GM12864 (cell line): ENCODE measurements around the gene HK3.

ENCODE experiments used
- DNase-seq: peaks from one replicate; pipeline ENCODE4 v3.0.0-alpha.2; 2011; ENCODE audit warnings: low read depth
- H3K4me3 ChIP-seq: 2 replicates; pipeline ENCODE4 v1.5.1; 2011; ENCODE audit warnings: mild to moderate bottlenecking, low read depth, low read length, control low read depth
- TF ChIP-seq, protein P1 (sequence below): IDR thresholded peaks from 2 replicates; pipeline ENCODE4 v1.5.1; 2011; ENCODE audit warnings: low read depth, mild to moderate bottlenecking, moderate library complexity, low read length, control low read depth, inconsistent platforms; ENCODE audit errors: missing control alignments

HK3 gene

DNA sequence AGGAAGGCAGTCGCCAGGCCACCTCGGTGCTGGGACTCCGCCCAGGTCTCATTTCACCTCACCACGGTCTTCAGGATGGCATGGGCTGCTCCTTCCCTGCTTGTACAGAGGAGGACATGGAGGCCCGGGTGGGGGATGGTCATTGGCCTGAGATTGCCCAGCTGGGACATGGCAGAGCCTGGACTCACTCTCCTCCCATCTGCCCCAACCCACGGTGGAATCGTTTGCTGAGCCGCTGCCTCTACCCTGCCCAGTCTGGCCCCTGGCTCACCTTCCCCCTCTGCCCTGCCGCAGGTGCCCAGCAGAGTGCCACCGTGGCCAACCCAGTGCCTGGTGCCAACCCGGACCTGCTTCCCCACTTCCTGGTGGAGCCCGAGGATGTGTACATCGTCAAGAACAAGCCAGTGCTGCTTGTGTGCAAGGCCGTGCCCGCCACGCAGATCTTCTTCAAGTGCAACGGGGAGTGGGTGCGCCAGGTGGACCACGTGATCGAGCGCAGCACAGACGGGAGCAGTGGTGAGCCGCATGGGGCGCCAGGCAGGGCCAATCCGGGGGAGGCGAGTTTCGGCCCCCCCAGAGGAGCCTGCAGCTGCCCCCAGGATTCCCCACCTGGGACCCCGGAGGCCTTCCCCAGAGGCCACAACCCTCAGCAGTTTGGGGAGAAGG lies 36.7 kb downstream of the HK3 start:
- H3K4me3 ChIP-seq: no peak overlapping the region
- TF ChIP-seq, protein P1, sequence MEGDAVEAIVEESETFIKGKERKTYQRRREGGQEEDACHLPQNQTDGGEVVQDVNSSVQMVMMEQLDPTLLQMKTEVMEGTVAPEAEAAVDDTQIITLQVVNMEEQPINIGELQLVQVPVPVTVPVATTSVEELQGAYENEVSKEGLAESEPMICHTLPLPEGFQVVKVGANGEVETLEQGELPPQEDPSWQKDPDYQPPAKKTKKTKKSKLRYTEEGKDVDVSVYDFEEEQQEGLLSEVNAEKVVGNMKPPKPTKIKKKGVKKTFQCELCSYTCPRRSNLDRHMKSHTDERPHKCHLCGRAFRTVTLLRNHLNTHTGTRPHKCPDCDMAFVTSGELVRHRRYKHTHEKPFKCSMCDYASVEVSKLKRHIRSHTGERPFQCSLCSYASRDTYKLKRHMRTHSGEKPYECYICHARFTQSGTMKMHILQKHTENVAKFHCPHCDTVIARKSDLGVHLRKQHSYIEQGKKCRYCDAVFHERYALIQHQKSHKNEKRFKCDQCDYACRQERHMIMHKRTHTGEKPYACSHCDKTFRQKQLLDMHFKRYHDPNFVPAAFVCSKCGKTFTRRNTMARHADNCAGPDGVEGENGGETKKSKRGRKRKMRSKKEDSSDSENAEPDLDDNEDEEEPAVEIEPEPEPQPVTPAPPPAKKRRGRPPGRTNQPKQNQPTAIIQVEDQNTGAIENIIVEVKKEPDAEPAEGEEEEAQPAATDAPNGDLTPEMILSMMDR: no peak
- DNase-seq: no peak

DNA sequence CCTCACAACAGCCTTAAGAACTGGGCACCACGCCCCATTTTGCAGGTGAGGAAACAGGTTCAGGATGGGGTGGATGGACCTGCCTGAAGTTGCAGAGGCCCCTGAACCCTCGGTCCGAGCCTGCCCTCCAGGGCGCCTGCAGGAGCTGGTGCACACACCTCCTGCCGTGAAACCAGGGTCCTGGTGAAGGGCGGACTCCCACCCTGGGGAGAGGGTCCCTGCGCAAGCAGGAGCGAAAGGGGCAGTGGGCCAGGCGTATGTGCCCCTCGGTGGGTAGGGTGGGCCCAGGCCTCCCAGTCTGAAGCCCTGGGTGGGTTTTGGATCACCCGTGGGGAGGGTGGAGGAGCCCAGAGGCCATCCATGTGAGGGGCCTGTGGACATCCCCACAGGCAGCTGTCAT lies 37.9 kb downstream of the HK3 start:
- DNase-seq: no peak
- H3K4me3 ChIP-seq: no peak overlapping the region
- TF ChIP-seq, protein P1: no peak

DNA sequence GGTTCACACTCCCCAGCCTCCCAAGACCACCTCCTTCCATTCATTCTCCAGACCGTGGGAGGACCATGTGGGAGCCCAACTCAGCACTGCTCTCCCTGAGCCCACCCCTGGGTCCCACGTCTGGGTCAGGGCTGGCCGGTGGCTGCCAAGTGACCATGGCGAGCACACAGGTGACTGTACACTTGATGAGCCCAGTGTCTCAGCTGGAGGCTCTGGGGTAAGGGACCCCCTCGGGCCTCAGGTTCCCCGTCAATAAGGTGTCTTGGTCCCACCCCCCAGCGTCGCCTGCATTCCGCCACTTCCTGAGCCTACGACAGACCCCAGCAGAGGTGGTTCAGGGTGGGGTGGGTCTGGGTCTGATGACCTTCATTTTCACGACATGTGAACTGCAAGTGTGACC lies 38.8 kb downstream of the HK3 start:
- no peak for DNase-seq
- no peak overlapping the region for H3K4me3 ChIP-seq
- TF ChIP-seq, protein P1: no peak

DNA sequence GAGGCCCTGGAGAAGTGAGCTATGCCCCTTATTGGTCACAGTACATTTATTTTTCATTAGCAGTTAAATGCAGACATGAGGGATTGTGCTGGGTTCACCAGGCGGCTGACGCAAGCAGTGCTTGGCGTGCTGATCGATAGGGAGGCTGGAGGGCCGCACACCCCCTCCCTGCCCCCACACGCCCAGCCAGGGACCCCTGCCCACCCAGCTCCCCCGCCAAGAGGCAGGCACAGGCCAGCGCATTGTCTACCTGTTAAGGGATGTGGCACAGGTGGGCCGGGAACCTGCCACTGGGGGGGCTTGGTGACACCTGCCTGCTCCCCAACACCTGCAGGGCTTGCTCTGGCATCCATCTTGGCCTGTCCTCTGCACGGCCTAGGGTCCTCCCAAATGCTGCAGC lies 39.2 kb downstream of the HK3 start:
- no peak overlapping the region for H3K4me3 ChIP-seq
- no peak for DNase-seq
- TF ChIP-seq, protein P1: no peak

DNA sequence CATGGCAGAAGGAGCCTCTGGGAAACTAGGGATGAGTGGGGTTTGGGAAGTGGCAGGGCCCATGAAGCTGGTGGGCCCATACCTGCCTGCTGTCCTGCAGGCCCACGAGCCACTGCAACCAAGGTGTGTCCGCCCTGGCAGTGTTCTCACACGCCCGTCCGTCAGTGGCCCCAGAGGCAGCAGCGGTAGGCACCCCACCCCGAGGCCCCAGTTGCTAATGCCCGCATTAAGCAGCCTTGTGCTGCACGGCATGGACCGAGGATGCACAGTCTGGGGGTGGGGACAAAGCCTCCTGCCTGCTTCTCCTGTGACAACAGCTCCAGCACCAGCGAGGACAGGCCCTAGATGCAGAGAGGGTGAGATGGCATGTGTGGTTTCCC lies 41.3 kb downstream of the HK3 start:
- TF ChIP-seq, protein P1: no peak
- H3K4me3 ChIP-seq: no peak overlapping the region
- no peak for DNase-seq

DNA sequence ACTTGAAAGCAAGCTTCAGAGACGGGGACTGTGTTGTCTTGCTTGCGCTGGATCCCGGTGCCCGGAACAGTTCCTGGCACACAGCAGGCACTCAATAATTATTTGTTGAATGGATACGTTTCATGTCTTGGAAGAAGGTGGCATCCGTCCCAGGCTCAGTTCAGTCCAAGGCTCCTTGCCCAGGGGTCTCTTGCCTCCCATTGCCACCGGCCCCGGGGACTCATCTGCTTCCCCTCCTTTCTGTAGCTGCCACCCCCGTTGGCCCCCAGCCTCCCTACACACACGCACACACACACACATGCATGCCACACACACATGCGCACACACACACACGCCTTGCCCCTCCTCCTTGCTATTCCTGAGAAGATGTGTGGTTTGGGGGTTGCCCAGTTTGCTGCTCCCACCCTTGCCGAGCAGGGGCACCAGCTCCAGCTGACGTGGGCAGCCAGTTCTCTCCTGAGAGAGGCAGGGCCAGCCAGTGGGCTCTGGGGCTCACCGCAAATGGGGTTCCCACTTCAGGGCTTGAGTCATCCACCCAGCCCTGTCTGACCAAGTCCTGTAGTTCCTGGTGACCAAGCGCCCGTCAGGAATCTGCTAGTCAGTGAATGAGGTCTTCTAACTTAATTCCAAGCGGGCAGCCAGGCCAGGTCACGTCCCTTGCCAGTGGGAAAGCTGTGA lies 41.8 kb downstream of the HK3 start:
- no peak overlapping the region for H3K4me3 ChIP-seq
- DNase-seq: no peak
- TF ChIP-seq, protein P1: no peak

DNA sequence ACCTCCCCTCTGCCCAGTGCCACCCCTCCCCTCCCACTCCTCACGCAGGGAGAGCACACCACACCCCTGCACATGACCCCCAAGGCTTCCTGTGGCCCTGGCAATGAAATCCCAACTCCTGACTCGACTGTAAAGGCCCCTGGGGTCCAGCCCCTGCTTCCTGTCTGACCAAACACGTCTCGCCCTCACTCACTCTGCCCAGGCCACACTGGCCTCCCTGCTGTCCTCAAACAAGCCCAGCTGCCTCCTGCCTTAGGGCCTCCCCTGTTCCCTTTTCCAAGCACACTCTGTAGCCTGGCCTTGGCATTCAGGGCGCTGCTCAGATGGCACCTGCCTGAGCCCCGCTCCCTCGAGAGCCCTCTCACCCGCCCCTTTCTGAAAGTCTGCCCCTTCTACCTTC lies 42.4 kb downstream of the HK3 start:
- TF ChIP-seq, protein P1: no peak
- DNase-seq: no peak
- no peak overlapping the region for H3K4me3 ChIP-seq
